NCI-H460 (cell line): ENCODE measurements around the gene VPS37B. TPM values are rescaled to one million over a fixed set of nuclear protein-coding genes. Genes with fewer than 3 reads are reported as not detected.

Experiments used
- DNase-seq: peaks from one replicate; pipeline ENCODE4 v3.0.0-alpha.2; 2016; ENCODE audit warnings: low read depth; ENCODE audit errors: extremely low read depth
- total RNA-seq: library from RNA; depleted of rRNA; stranded (reverse); fragments of >200 nt; shearing (Covaris generic); gene quantifications from 2 replicates; pipeline ENCODE4 v1.2.3, GENCODE V29; 2014

VPS37B gene
- total RNA-seq, 1 experiment from 2014 or later = 15.8 TPM

- DNase-seq = peak; percentile 28
Measured at GRCh38 chr12:122867691-122868461, 28.0 kb downstream of the VPS37B start.

GRCh38 chr12:122866950-122867607, 28.8 kb downstream of the VPS37B start:
- no peak for DNase-seq

- DNase-seq = no peak
Measured at GRCh38 chr12:122866379-122866778, 29.5 kb downstream of the VPS37B start.

DNA sequence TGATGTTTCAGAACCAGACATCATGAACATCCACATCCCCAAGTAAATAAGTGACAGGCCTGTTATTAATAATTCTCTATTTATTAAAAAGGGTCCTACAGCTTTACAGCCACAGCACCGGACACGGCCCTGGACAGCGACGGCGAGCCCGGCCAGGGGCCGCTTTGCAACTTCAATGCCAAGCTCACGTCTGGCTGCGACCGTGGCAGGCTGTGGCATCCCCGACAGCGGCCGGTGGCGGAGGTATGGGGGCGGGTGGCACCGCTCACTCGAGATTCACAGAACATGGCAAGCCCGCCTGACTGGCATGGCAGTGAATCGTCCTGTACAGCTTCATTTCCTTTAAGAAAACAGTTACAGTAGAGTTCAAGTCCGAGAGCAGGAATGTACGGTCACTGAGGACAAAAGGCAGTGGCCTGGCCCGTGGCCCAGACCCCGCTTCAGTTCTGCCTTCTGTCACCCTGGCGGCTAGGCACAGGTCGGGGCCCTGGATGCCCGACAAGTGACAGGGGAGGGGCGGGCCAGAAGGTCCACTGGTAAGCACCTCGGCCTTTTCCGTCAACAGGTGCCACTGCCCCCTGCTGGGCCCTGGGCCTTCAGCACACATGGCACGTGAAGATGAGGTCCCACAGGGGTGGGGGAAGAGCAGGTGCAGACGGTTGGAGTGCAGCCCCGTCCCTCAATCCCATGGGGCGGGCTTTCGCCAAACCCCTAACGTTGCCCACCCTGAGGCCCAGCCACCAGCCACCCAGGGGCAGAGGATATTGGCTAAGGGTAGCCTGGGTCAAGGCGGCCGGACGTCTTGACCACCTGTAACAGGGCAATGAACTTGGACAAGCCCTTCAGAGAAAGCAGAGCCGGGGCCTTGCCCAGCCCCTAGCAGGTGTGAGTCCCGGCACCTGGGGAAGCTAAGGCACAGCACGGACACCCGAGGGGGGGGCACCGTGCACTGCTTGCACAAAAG, 30.4 kb downstream of the VPS37B start:
- DNase-seq = peak; percentile 32

DNA sequence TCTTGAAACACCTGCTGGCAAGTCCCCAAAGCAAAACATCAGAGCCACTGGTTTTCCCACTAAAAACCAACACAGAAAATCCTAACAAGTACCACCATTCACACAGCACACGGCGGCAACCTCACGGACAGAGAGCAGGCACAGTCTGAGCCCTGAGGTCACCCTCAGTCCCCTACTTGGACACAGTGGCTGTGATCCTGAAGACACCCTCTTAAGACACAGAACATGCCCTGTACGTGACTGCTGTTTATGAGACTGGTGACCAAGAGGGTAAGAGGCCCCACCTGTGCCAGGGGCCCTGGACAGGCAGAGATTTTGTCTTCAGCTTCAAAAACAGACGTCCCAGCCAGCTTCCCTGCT, 31.1 kb downstream of the VPS37B start:
- DNase-seq = no peak

GRCh38 chr12:122862872-122863701, 32.8 kb downstream of the VPS37B start:
- no peak for DNase-seq

GRCh38 chr12:122862110-122862634, 33.8 kb downstream of the VPS37B start:
- no peak for DNase-seq

DNA sequence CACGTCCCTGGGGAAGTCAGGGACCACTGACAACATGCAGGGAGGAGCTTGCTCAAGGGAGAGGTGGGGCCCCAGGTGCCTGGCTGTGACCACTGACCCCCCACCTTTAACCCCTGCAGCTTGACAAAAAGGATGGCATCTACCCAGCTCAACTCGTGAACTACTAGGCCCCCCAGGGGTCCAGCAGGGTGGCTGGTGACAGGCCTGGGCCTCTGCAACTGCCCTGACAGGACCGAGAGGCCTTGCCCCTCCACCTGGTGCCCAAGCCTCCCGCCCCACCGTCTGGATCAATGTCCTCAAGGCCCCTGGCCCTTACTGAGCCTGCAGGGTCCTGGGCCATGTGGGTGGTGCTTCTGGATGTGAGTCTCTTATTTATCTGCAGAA, 34.3 kb downstream of the VPS37B start:
- no peak for DNase-seq

GRCh38 chr12:122860854-122861586, 34.9 kb downstream of the VPS37B start:
- no peak for DNase-seq

GRCh38 chr12:122860040-122860853, 35.7 kb downstream of the VPS37B start:
- DNase-seq = peak; percentile 71

- no peak for DNase-seq
Measured at GRCh38 chr12:122859303-122860039, 36.5 kb downstream of the VPS37B start.

GRCh38 chr12:122858591-122859302, 37.2 kb downstream of the VPS37B start:
- no peak for DNase-seq

- no peak for DNase-seq
Measured at GRCh38 chr12:122858171-122858570, 37.8 kb downstream of the VPS37B start.

- no peak for DNase-seq
Measured at GRCh38 chr12:122856999-122857671, 38.8 kb downstream of the VPS37B start.

DNA sequence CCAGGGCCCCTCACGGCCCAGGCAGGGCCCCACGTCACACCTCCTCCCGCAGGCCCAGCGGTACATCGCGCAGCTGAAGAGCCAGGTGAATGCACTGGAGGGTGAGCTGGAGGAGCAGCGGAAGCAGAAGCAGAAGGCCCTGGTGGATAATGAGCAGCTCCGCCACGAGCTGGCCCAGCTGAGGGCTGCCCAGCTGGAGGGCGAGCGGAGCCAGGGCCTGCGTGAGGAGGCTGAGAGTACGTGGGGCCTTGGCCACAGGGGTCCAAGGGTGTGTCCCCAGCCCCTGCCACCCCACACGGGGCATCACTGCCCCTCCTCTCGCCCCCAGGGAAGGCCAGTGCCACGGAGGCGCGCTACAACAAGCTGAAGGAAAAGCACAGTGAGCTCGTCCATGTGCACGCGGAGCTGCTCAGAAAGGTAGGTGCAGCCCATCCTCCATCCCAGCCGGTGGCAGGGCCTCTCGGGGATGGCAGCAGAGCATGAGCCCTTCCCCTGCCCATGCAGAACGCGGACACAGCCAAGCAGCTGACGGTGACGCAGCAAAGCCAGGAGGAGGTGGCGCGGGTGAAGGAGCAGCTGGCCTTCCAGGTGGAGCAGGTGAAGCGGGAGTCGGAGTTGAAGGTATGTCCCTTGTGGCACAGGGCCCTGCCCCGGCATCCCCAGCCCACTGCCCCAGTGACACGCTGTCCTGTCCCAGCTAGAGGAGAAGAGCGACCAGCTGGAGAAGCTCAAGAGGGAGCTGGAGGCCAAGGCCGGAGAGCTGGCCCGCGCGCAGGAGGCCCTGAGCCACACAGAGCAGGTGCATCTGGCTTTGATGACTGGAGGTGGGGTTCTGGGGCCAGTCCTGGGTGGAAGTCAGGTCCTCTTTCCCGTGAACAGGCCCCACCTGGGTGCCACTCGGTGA, 39.7 kb downstream of the VPS37B start:
- no peak for DNase-seq
